H9 (cell line): Measurements from ENCODE around the gene PLAC1. TPM values are rescaled to one million over a fixed set of nuclear protein-coding genes. Genes with fewer than 3 reads are reported as not detected.

Source experiments
- DNase-seq: peaks from one replicate; pipeline ENCODE4 v3.0.0-alpha.2; 2017
- H2AFZ ChIP-seq: one replicate; pipeline ENCODE4 v1.6.1; 2013; ENCODE audit warnings: mild to moderate bottlenecking, low read length, control low read depth, moderate library complexity
- H2AK5ac ChIP-seq: 2 replicates; pipeline ENCODE4 v1.6.1; 2013; ENCODE audit warnings: low read length, control low read depth, mixed read lengths; ENCODE audit not compliant: insufficient read length
- H2BK120ac ChIP-seq: one replicate; pipeline ENCODE4 v1.6.1; 2013; ENCODE audit warnings: low read depth, mild to moderate bottlenecking, low read length, control low read depth, inconsistent platforms; ENCODE audit not compliant: poor library complexity, severe bottlenecking
- H2BK12ac ChIP-seq: 2 replicates; pipeline ENCODE4 v1.6.1; 2013; ENCODE audit warnings: low read length, control low read depth, mixed read lengths, low read depth; ENCODE audit not compliant: insufficient read length
- H2BK15ac ChIP-seq: 2 replicates; pipeline ENCODE4 v1.6.1; 2013; ENCODE audit warnings: low read depth, low read length, control low read depth
- H2BK20ac ChIP-seq: one replicate; pipeline ENCODE4 v1.6.1; 2013; ENCODE audit warnings: low read depth, mild to moderate bottlenecking, low read length, control low read depth, inconsistent platforms; ENCODE audit not compliant: poor library complexity, severe bottlenecking
- H2BK5ac ChIP-seq: 2 replicates; pipeline ENCODE4 v1.6.1; 2013; ENCODE audit warnings: low read length, control low read depth, mixed read lengths; ENCODE audit not compliant: insufficient read length
- H3K14ac ChIP-seq: 2 replicates; pipeline ENCODE4 v1.6.1; 2013; ENCODE audit warnings: low read length, control low read depth; ENCODE audit not compliant: insufficient read depth
- H3K18ac ChIP-seq: 2 replicates; pipeline ENCODE4 v1.6.1; 2013; ENCODE audit warnings: low read depth, mild to moderate bottlenecking, mixed read lengths, low read length, control low read depth; ENCODE audit not compliant: insufficient read length
- H3K23ac ChIP-seq: 2 replicates; pipeline ENCODE4 v1.6.1; 2013; ENCODE audit warnings: low read length, control low read depth, mixed read lengths, low read depth; ENCODE audit not compliant: insufficient read length
- H3K23me2 ChIP-seq: 2 replicates; pipeline ENCODE4 v1.6.1; 2013; ENCODE audit warnings: low read depth, mild to moderate bottlenecking, mixed read lengths, low read length, control low read depth; ENCODE audit not compliant: insufficient read length, poor library complexity, severe bottlenecking
- H3K27ac ChIP-seq: 2 replicates; pipeline ENCODE4 v1.5.1; 2013; ENCODE audit warnings: low read length, control low read depth, mixed read lengths, low read depth; ENCODE audit not compliant: insufficient read length
- H3K27me3 ChIP-seq: 2 replicates; pipeline ENCODE4 v1.6.1; 2013; ENCODE audit warnings: low read length, control low read depth, inconsistent platforms; ENCODE audit not compliant: insufficient read depth
- H3K4ac ChIP-seq: 2 replicates; pipeline ENCODE4 v1.6.1; 2013; ENCODE audit warnings: low read depth, mild to moderate bottlenecking, control low read depth, inconsistent platforms, low read length, moderate library complexity
- H3K4me1 ChIP-seq: 2 replicates; pipeline ENCODE4 v1.6.1; 2013; ENCODE audit warnings: low read length, control low read depth, inconsistent platforms; ENCODE audit not compliant: insufficient read depth
- H3K4me2 ChIP-seq: 2 replicates; pipeline ENCODE4 v1.6.1; 2013; ENCODE audit warnings: low read length, control low read depth, mixed read lengths; ENCODE audit not compliant: insufficient read length, insufficient read depth
- H3K56ac ChIP-seq: 2 replicates; pipeline ENCODE4 v1.6.1; 2013; ENCODE audit warnings: low read depth, mild to moderate bottlenecking, mixed read lengths, low read length, control low read depth; ENCODE audit not compliant: insufficient read length
- H3K79me1 ChIP-seq: 2 replicates; pipeline ENCODE4 v1.6.1; 2013; ENCODE audit warnings: low read depth, mild to moderate bottlenecking, moderate library complexity, low read length, control low read depth, inconsistent platforms; ENCODE audit not compliant: insufficient read depth, poor library complexity, severe bottlenecking
- H3K79me2 ChIP-seq: 2 replicates; pipeline ENCODE4 v1.6.1; 2013; ENCODE audit warnings: low read length, control low read depth, inconsistent platforms; ENCODE audit not compliant: insufficient read depth
- H3K9ac ChIP-seq: 2 replicates; pipeline ENCODE4 v1.6.1; 2013; ENCODE audit warnings: low read length, control low read depth, mixed read lengths; ENCODE audit not compliant: insufficient read length; ENCODE audit errors: extremely low read depth
- H3K9me3 ChIP-seq: one replicate; pipeline ENCODE4 v1.6.1; 2013; ENCODE audit warnings: low read depth, low read length, inconsistent platforms; ENCODE audit not compliant: control insufficient read depth
- H3T11ph ChIP-seq: one replicate; pipeline ENCODE4 v1.6.1; 2013; ENCODE audit warnings: mild to moderate bottlenecking, low read length, control low read depth, inconsistent platforms
- H4K20me1 ChIP-seq: one replicate; pipeline ENCODE4 v1.6.1; 2013; ENCODE audit not compliant: control insufficient read depth, insufficient read length, insufficient read depth
- H4K5ac ChIP-seq: 2 replicates; pipeline ENCODE4 v1.6.1; 2013; ENCODE audit warnings: low read depth, mild to moderate bottlenecking, mixed read lengths, low read length, control low read depth; ENCODE audit not compliant: insufficient read length
- H4K8ac ChIP-seq: replicated peaks from 2 replicates; pipeline ENCODE4 v1.6.1; 2013; ENCODE audit warnings: low read length, control low read depth, mixed read lengths, low read depth; ENCODE audit not compliant: insufficient read length
- H4K91ac ChIP-seq: 2 replicates; pipeline ENCODE4 v1.6.1; 2013; ENCODE audit warnings: low read depth, mild to moderate bottlenecking, moderate library complexity, mixed read lengths, low read length, control low read depth; ENCODE audit not compliant: insufficient read length
- H3K27ac Mint-ChIP-seq, 3 experiments: 2 replicates in 2 of 3; 3 replicates in 1 of 3; pipeline ENCODE4 v1.8.0; 2020 to 2021; ENCODE audit warnings: mixed read lengths in 3 of 3, mild to moderate bottlenecking in 1 of 3, moderate library complexity in 1 of 3
- H3K27me3 Mint-ChIP-seq: 2 replicates; pipeline ENCODE4 v1.8.0; 2021; ENCODE audit warnings: low read depth, mild to moderate bottlenecking, moderate library complexity, mixed read lengths
- H3K36me3 Mint-ChIP-seq, 3 experiments: 2 replicates in 2 of 3; 3 replicates in 1 of 3; pipeline ENCODE4 v1.8.0; 2020 to 2021; ENCODE audit warnings: low read depth in 3 of 3, mixed read lengths in 3 of 3; ENCODE audit not compliant: insufficient read depth in 1 of 3
- H3K4me1 Mint-ChIP-seq, 2 experiments: 2 replicates each; pipeline ENCODE4 v1.8.0; 2020; ENCODE audit warnings: mixed read lengths in 2 of 2
- H3K4me3 Mint-ChIP-seq, 2 experiments: 2 replicates in 1 of 2; 3 replicates in 1 of 2; pipeline ENCODE4 v1.8.0; 2020 to 2021; ENCODE audit warnings: mild to moderate bottlenecking in 2 of 2, mixed read lengths in 2 of 2, moderate library complexity in 1 of 2
- H3K9me3 Mint-ChIP-seq, 2 experiments: 2 replicates in 1 of 2; 3 replicates in 1 of 2; pipeline ENCODE4 v1.8.0; 2020; ENCODE audit warnings: mild to moderate bottlenecking in 2 of 2, mixed read lengths in 2 of 2, moderate library complexity in 1 of 2
- WGBS: extraction: QIAGEN DNeasy Blood & Tissue Kit; methylation state at CpG from one replicate; pipeline ENCODE4 v1.1.7; 2013; ENCODE audit warnings: missing lambda C conversion rate, low lambda C conversion rate, mixed read lengths; ENCODE audit not compliant: insufficient read length; ENCODE audit errors: extremely low coverage; 5-methylcytosine and 5-hydroxymethylcytosine counted together
- total RNA-seq: library from RNA; stranded (reverse); gene quantifications from 2 replicates; pipeline ENCODE4 v1.2.1, GENCODE V29; 2021
- TF ChIP-seq, protein P1 (sequence below): fragments of 200-600 bp; sonication (generic); conservative IDR thresholded peaks from 3 replicates; pipeline ENCODE4 v1.8.0; 2021; ENCODE audit warnings: antibody characterized with exemption, mild to moderate bottlenecking

Gene PLAC1
- total RNA-seq, 1 experiment from 2014 or later, result 0.68 TPM

DNA sequence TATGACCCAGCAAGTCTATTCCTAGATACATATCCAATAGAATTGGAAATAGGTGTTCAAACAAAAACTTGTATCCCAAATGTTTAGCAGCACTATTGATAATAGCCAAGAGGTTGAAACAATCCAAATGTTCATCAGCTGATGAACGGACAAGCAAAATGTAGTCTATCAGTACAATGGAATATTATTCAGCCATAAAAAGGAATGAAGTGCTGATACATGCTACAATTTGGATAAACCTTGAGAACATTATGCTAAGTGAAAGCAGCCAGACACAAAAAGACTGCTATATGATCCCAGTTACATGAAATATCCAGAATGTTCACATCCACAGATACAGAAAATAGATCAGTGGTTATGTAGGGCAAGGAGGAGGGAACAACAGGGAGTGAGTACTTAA lies 50.1 kb downstream of the PLAC1 start:
- H3K4me3 Mint-ChIP-seq, result no peak overlapping the region
- no peak overlapping the region for H3K27ac Mint-ChIP-seq
- DNase-seq, result no peak
- Histone ChIP-seq H3K9ac (no peak overlapping the region), H3T11ph (no peak overlapping the region), H2AFZ (no peak overlapping the region), H2BK20ac (no peak overlapping the region), H3K14ac (no peak overlapping the region), H3K4ac (no peak overlapping the region), H3K27me3 (no peaks in the 10 kb centered on the region; the same call in 1 of the 2 replicates), H2BK120ac (no peak overlapping the region), H2BK12ac (no peak overlapping the region), H4K5ac (no peak overlapping the region), H3K23me2 (no peaks in the 10 kb centered on the region), H4K8ac (no peak overlapping the region), H4K20me1 (no peaks in the 10 kb centered on the region), H3K9me3 (no peaks in the 10 kb centered on the region), H3K4me2 (no peak overlapping the region), H3K79me2 (no peaks in the 10 kb centered on the region), H3K18ac (no peak overlapping the region), H2AK5ac (no peak overlapping the region), H4K91ac (no peak overlapping the region), H2BK5ac (no peak overlapping the region), H3K79me1 (no peaks in the 10 kb centered on the region), H3K27ac (no peak overlapping the region), H3K23ac (no peak overlapping the region), H3K56ac (no peak overlapping the region), H2BK15ac (no peak overlapping the region), H3K4me1 (peaks cover 5% of the 10 kb centered on the region; the same call in 1 of the 2 replicates)
- peaks cover 11 to 12% of the 10 kb centered on the region in 2 experiments for H3K4me1 Mint-ChIP-seq
- peaks cover 8 to 58% of the 10 kb centered on the region in 2 experiments; a peak in 4 of 5 replicates for H3K9me3 Mint-ChIP-seq
- WGBS, result no CpG with 5 or more reads among the region's 1 CpG
- TF ChIP-seq, protein P1, sequence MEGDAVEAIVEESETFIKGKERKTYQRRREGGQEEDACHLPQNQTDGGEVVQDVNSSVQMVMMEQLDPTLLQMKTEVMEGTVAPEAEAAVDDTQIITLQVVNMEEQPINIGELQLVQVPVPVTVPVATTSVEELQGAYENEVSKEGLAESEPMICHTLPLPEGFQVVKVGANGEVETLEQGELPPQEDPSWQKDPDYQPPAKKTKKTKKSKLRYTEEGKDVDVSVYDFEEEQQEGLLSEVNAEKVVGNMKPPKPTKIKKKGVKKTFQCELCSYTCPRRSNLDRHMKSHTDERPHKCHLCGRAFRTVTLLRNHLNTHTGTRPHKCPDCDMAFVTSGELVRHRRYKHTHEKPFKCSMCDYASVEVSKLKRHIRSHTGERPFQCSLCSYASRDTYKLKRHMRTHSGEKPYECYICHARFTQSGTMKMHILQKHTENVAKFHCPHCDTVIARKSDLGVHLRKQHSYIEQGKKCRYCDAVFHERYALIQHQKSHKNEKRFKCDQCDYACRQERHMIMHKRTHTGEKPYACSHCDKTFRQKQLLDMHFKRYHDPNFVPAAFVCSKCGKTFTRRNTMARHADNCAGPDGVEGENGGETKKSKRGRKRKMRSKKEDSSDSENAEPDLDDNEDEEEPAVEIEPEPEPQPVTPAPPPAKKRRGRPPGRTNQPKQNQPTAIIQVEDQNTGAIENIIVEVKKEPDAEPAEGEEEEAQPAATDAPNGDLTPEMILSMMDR, result no peak
- H3K36me3 Mint-ChIP-seq, result peaks cover 0 to 9% (median 4%) of the 10 kb centered on the region in 3 experiments; a peak in 3 of 7 replicates
- peaks cover 1% of the 10 kb centered on the region; the same call in 1 of the 2 replicates for H3K27me3 Mint-ChIP-seq
